Tibial artery (tissue), 4 donors: ENCODE results near the gene UBE4B.
A peak's percentile ranks its signal among the peaks of the same experiment; 100 is the strongest.

Experiments
- DNase-seq, 2 donors: peaks; one replicate each; pipeline ENCODE4 v3.0.0-alpha.2; 2019
- H3K27ac ChIP-seq, 2 donors: fragments of 200-600 bp; sonication (generic) in 1 of 2; 1 replicate in 1 of 2; 2 replicates in 1 of 2; pipeline ENCODE4 v1.5.1; 2018 to 2019; ENCODE audit warnings: mild to moderate bottlenecking in 1 of 2
- H3K27me3 ChIP-seq, 2 donors: fragments of 200-600 bp; sonication (generic) in 1 of 2; one replicate each; pipeline versions ENCODE4 v1.5.1 to v1.6.0; 2016 to 2019
- H3K36me3 ChIP-seq, 3 donors: fragments of 200-600 bp; sonication (generic) in 2 of 3; one replicate each; pipeline ENCODE4 v1.5.1; 2016 to 2019; ENCODE audit warnings: mild to moderate bottlenecking in 2 of 3
- H3K4me1 ChIP-seq, 4 donors: fragments of 200-600 bp; sonication (generic) in 2 of 4; 1 replicate in 3 of 4; 2 replicates in 1 of 4; pipeline ENCODE4 v1.5.1; 2016 to 2019
- H3K4me3 ChIP-seq, 2 donors: fragments of 200-600 bp; sonication (generic) in 1 of 2; 1 replicate in 1 of 2; 2 replicates in 1 of 2; pipeline ENCODE4 v1.5.1; 2018 to 2019; ENCODE audit warnings: mild to moderate bottlenecking in 2 of 2
- H3K9me3 ChIP-seq, 3 donors: fragments of 200-600 bp; sonication (generic) in 1 of 3; one replicate each; pipeline ENCODE4 v1.5.1; 2016 to 2019
- CTCF ChIP-seq, 2 experiments: fragments of 200-600 bp in 1 of 2; fragments of 450-650 bp in 1 of 2; IDR thresholded peaks; one replicate each; pipeline ENCODE4 v1.5.1; 2017 to 2019; ENCODE audit warnings: antibody characterized with exemption in 2 of 2, mild to moderate bottlenecking in 1 of 2, moderate library complexity in 1 of 2
- intact Hi-C: fragments of 100-400 bp; cut with DNase I; formaldehyde crosslinking; loops from one replicate; pipeline ENCODE4 v1.15.0; 2023; ENCODE audit warnings: low total_unique reads

Gene UBE4B

GRCh38 chr1:10140981-10141380 lies 108.2 kb downstream of the UBE4B start:
- H3K4me1 ChIP-seq: no peaks in the 10 kb centered on the region
- no peak overlapping the region for H3K27ac ChIP-seq
- no peaks in the 10 kb centered on the region for H3K9me3 ChIP-seq
- DNase-seq: no peak
- H3K27me3 ChIP-seq: no peaks in the 10 kb centered on the region
- intact Hi-C loops: no loop called here
- H3K4me3 ChIP-seq: no peak overlapping the region
- no peak for TF ChIP-seq CTCF (IDR thresholded peaks at IDR 0.05)
- peaks cover 41 to 89% (median 60%) of the 10 kb centered on the region in 3 donors for H3K36me3 ChIP-seq

GRCh38 chr1:10143961-10144485 lies 111.3 kb downstream of the UBE4B start:
- H3K36me3 ChIP-seq: peaks cover 37 to 77% (median 53%) of the 10 kb centered on the region in 3 donors
- no peaks in the 10 kb centered on the region for H3K9me3 ChIP-seq
- DNase-seq: no peak
- peaks cover 0 to 7% (median 2%) of the 10 kb centered on the region in 4 donors for H3K4me1 ChIP-seq
- intact Hi-C loops: no loop called here
- H3K4me3 ChIP-seq: no peak overlapping the region
- no peaks in the 10 kb centered on the region for H3K27me3 ChIP-seq
- H3K27ac ChIP-seq: no peak overlapping the region
- TF ChIP-seq CTCF (IDR thresholded peaks at IDR 0.05): no peak

GRCh38 chr1:10146391-10146790 lies 113.6 kb downstream of the UBE4B start:
- Histone ChIP-seq H3K9me3 (no peaks in the 10 kb centered on the region), H3K4me3 (no peak overlapping the region), H3K4me1 (peaks cover 0 to 11% (median 4%) of the 10 kb centered on the region in 4 donors), H3K27me3 (no peaks in the 10 kb centered on the region), H3K36me3 (peaks cover 17 to 62% (median 44%) of the 10 kb centered on the region in 3 donors), H3K27ac (no peak overlapping the region)
- intact Hi-C loops: no loop called here
- no peak for TF ChIP-seq CTCF (IDR thresholded peaks at IDR 0.05)
- peak in 1 of 2 donors; percentile 16 for DNase-seq

GRCh38 chr1:10149231-10149630 lies 116.5 kb downstream of the UBE4B start:
- Histone ChIP-seq H3K9me3 (no peaks in the 10 kb centered on the region), H3K27ac (no peak overlapping the region), H3K4me3 (no peak overlapping the region), H3K27me3 (no peaks in the 10 kb centered on the region), H3K4me1 (peaks cover 0 to 24% (median 8%) of the 10 kb centered on the region in 4 donors), H3K36me3 (peaks cover 17 to 47% (median 41%) of the 10 kb centered on the region in 3 donors)
- no peak for TF ChIP-seq CTCF (IDR thresholded peaks at IDR 0.05)
- DNase-seq: no peak
- intact Hi-C loops: no loop called here

GRCh38 chr1:10152709-10153284 lies 120.0 kb downstream of the UBE4B start:
- DNase-seq: peak; percentile 32 to 75
- Histone ChIP-seq H3K9me3 (no peaks in the 10 kb centered on the region), H3K4me3 (no peak overlapping the region), H3K27me3 (no peaks in the 10 kb centered on the region), H3K4me1 (peaks cover 0 to 38% (median 9%) of the 10 kb centered on the region in 4 donors), H3K27ac (peak overlapping the region in 1 of 2 donors; percentile 36), H3K36me3 (peaks cover 5 to 44% (median 20%) of the 10 kb centered on the region in 3 donors)
- peak; percentile 65 to 67 for TF ChIP-seq CTCF (IDR thresholded peaks at IDR 0.05)
- intact Hi-C loops: loop anchor here (5.0 kb wide), 2 partner anchors 120 to 210 kb away; partner anchors contain the start of genes LZIC, NMNAT1 and UBE4B
